Measurements from ENCODE around the gene RTN4. TPM values are rescaled to one million over a fixed set of nuclear protein-coding genes. Genes with fewer than 3 reads are reported as not detected.
"Not testable (repeated sequence)": the region's sequence is repeated elsewhere in the genome, so short reads cannot be mapped to it uniquely, and the experiment has no call there.

Gene RTN4
- total and polyA plus RNA-seq, 2 experiments from 2014 or later: 284 to 455 TPM

DNA sequence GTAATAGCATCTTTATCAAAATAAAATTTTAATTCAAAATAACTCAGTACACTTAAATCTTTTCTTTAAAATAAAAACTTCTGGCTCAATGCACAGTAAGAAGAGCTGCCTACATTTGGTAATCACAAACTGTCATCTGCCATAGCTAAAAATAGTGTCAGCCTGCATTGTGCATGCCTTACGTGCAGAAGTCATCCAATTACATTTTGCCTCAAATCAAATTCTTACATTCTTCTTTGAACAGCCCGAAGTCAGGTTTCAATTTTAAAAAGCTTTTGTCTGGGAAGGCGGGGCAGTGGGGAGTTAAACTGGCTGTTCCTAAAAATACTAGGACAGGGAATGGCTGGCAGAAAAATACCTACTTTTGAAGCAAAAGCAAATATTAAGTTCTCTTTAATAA lies 51.1 kb downstream of the RTN4 start:
- Histone ChIP-seq H3K27ac (no peak overlapping the region), H3K4me2 (peak overlapping the region; percentile 32), H3K27me3 (no peaks in the 10 kb centered on the region), H3K9me2 (replicated peaks; ENCODE audit: insufficient read depth) (no peaks in the 10 kb centered on the region), H3K9me3 (ENCODE audit: low read depth) (no peaks in the 10 kb centered on the region), H3K4me3 (no peak overlapping the region), H3K36me3 (replicated peaks; ENCODE audit: insufficient read depth, low read depth) (no peaks in the 10 kb centered on the region), H2AFZ (no peak overlapping the region), H4K20me1 (ENCODE audit: insufficient read depth, poor library complexity, severe bottlenecking) (peaks cover 99% of the 10 kb centered on the region), H3K4me1 (ENCODE audit: insufficient read depth) (peaks cover 21% of the 10 kb centered on the region), H3K79me2 (peaks cover 100% of the 10 kb centered on the region)
- TF ChIP-seq EZH2phosphoT487 (IDR thresholded peaks at IDR 0.05; ENCODE audit: low read depth, severe bottlenecking, unreplicated experiment): no peak
- TF ChIP-seq, protein P1, sequence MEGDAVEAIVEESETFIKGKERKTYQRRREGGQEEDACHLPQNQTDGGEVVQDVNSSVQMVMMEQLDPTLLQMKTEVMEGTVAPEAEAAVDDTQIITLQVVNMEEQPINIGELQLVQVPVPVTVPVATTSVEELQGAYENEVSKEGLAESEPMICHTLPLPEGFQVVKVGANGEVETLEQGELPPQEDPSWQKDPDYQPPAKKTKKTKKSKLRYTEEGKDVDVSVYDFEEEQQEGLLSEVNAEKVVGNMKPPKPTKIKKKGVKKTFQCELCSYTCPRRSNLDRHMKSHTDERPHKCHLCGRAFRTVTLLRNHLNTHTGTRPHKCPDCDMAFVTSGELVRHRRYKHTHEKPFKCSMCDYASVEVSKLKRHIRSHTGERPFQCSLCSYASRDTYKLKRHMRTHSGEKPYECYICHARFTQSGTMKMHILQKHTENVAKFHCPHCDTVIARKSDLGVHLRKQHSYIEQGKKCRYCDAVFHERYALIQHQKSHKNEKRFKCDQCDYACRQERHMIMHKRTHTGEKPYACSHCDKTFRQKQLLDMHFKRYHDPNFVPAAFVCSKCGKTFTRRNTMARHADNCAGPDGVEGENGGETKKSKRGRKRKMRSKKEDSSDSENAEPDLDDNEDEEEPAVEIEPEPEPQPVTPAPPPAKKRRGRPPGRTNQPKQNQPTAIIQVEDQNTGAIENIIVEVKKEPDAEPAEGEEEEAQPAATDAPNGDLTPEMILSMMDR (IDR thresholded peaks at IDR 0.05; ENCODE audit: poor library complexity): no peak
- no peak for TF ChIP-seq EZH2 (IDR thresholded peaks at IDR 0.05; ENCODE audit: borderline replicate concordance)
- DNase-seq (ENCODE audit: low spot score): no peak
- WGBS (ENCODE audit: low lambda C conversion rate, missing lambda C conversion rate): 49% methylated on average over 3 of the region's 3 CpGs

DNA sequence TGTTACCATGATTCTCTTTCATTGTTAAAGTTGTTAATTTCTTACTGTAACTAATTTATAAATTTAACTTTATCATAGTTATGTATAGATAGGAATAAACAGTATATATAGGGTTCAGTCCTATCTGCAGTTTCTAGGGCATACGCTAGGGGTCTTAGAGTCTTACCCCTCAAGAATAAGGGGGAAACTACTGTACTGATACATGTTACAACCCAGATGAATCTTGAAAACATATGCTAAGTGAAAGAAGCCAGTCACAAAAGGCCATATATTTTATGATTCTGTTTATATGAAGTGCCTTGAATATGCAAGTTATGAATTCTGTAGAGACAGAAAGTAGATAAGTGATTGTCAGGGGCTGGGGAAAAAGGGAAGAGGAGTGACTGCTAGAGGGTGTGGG lies 52.4 kb downstream of the RTN4 start:
- H3K4me2 ChIP-seq: no peak overlapping the region
- no peaks in the 10 kb centered on the region for H3K36me3 ChIP-seq (replicated peaks; ENCODE audit: insufficient read depth, low read depth)
- 84% methylated on average over 1 of the region's 1 CpG for WGBS (ENCODE audit: low lambda C conversion rate, missing lambda C conversion rate)
- no peaks in the 10 kb centered on the region for H3K27me3 ChIP-seq
- no peak overlapping the region for H3K4me3 ChIP-seq
- H4K20me1 ChIP-seq (ENCODE audit: insufficient read depth, poor library complexity, severe bottlenecking): peaks cover 100% of the 10 kb centered on the region
- no peak for TF ChIP-seq EZH2 (IDR thresholded peaks at IDR 0.05; ENCODE audit: borderline replicate concordance)
- TF ChIP-seq EZH2phosphoT487 (IDR thresholded peaks at IDR 0.05; ENCODE audit: low read depth, severe bottlenecking, unreplicated experiment): no peak
- TF ChIP-seq, protein P1 (IDR thresholded peaks at IDR 0.05; ENCODE audit: poor library complexity): no peak
- H3K9me2 ChIP-seq (replicated peaks; ENCODE audit: insufficient read depth): no peaks in the 10 kb centered on the region
- DNase-seq (ENCODE audit: low spot score): no peak
- H2AFZ ChIP-seq: no peak overlapping the region
- peaks cover 100% of the 10 kb centered on the region for H3K79me2 ChIP-seq
- peaks cover 21% of the 10 kb centered on the region for H3K4me1 ChIP-seq (ENCODE audit: insufficient read depth)
- H3K27ac ChIP-seq: no peak overlapping the region
- H3K9me3 ChIP-seq (ENCODE audit: low read depth): no peaks in the 10 kb centered on the region

DNA sequence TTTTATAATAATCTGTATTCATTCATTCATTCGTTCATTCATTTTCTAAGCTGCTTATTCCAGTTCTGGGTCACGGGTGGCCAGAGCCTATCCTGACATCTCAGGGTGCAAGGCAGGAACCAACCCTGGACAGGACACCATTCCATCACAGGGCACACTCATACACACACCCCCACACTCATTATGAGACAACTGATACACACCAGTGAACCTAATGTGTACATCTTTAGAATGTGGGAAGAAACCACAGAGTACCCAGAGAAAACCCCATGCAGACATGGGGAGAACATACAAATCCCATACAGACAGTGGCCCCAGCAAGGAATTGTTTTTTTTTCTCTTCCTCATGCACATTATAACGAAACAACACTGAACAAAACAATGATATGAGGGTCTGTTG lies 54.7 kb downstream of the RTN4 start:
- peaks cover 100% of the 10 kb centered on the region for H3K79me2 ChIP-seq
- H3K4me1 ChIP-seq (ENCODE audit: insufficient read depth): peaks cover 21% of the 10 kb centered on the region
- no peak for TF ChIP-seq EZH2 (IDR thresholded peaks at IDR 0.05; ENCODE audit: borderline replicate concordance)
- TF ChIP-seq, protein P1 (IDR thresholded peaks at IDR 0.05; ENCODE audit: poor library complexity): no peak
- TF ChIP-seq EZH2phosphoT487 (IDR thresholded peaks at IDR 0.05; ENCODE audit: low read depth, severe bottlenecking, unreplicated experiment): no peak
- H2AFZ ChIP-seq: no peak overlapping the region
- H3K4me3 ChIP-seq: no peak overlapping the region
- H4K20me1 ChIP-seq (ENCODE audit: insufficient read depth, poor library complexity, severe bottlenecking): peaks cover 100% of the 10 kb centered on the region
- H3K9me3 ChIP-seq (ENCODE audit: low read depth): no peaks in the 10 kb centered on the region
- no peaks in the 10 kb centered on the region for H3K36me3 ChIP-seq (replicated peaks; ENCODE audit: insufficient read depth, low read depth)
- no peak overlapping the region for H3K4me2 ChIP-seq
- no peak overlapping the region for H3K27ac ChIP-seq
- 98% methylated on average over 3 of the region's 3 CpGs for WGBS (ENCODE audit: low lambda C conversion rate, missing lambda C conversion rate)
- H3K9me2 ChIP-seq (replicated peaks; ENCODE audit: insufficient read depth): no peaks in the 10 kb centered on the region
- DNase-seq (ENCODE audit: low spot score): no peak
- H3K27me3 ChIP-seq: no peaks in the 10 kb centered on the region

DNA sequence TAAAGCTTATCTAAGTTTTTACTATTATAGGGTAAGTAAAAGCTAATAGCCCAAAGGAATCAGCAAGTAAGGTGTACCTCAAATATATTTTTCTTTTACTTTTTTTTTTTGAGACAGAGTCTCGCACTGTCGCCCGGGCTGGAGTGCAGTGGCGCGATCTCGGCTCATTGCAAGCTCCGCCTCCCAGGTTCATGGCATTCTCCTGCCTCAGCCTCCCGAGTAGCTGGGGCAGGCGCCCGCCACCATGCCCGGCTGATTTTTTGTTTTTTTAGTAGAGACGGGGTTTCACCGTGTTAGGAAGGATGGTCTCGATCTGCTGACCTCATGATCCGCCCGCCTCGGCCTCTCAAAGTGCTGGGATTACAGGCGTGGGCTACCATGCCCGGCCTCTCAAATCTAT lies 59.6 kb downstream of the RTN4 start:
- H4K20me1 ChIP-seq (ENCODE audit: insufficient read depth, poor library complexity, severe bottlenecking): peaks cover 100% of the 10 kb centered on the region
- H3K79me2 ChIP-seq: peaks cover 100% of the 10 kb centered on the region
- H3K9me2 ChIP-seq (replicated peaks; ENCODE audit: insufficient read depth); H3K27ac ChIP-seq; H3K27me3 ChIP-seq; H3K4me3 ChIP-seq; DNase-seq (ENCODE audit: low spot score); H3K9me3 ChIP-seq (ENCODE audit: low read depth); H2AFZ ChIP-seq; H3K4me2 ChIP-seq; H3K4me1 ChIP-seq (ENCODE audit: insufficient read depth); H3K36me3 ChIP-seq (replicated peaks; ENCODE audit: insufficient read depth, low read depth): not testable (repeated sequence)
- 96% methylated on average over 19 of the region's 19 CpGs for WGBS (ENCODE audit: low lambda C conversion rate, missing lambda C conversion rate)
